Measurements from ENCODE around the gene C9orf78. TPM values are rescaled to one million over a fixed set of nuclear protein-coding genes. Genes with fewer than 3 reads are reported as not detected.

Gene C9orf78
- total and polyA plus RNA-seq, 7 donors = 37.1 to 157 (median 53.2) TPM

DNA sequence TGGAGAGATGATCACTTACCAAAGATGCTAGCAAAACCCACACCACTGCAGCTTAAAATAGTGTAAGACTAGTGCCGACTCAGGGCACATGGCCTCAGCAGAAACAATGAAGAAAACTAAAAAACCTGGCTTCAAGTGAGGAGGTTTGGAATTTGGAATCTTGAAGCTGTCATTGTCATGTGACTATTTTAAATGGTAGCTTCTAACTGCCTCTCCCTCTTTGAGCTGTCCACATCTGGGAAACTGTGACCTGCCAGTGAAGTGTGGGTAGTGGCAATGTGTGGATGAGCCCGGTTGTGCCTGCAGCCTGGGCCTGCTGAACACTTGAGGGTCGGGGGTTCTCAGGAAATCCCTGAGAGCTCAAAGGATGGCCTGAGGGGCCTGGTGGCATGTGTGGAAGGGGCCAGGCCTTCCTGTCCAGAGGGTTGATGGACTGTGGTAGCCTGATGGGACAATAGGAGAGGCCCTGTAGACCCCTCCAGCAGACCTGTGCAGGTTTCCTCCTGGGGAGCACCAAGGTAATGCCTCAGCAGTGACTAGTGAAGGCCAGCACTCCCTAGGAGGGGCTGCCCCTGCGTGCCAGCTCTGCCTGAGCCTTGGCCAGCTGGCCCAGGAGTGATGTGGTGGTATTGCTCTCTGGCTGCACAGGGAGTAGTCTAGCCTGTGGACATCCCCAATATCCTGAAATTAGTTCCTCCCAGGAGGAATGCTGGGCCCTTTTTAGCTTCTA lies 13.8 kb upstream of the C9orf78 start:
- Histone ChIP-seq H3K36me3 (ENCODE audit: insufficient read depth in 1 of 2, low read depth in 1 of 2) (peaks cover 0 to 46% of the 10 kb centered on the region in 2 donors), H3K9me3 (no peaks in the 10 kb centered on the region), H3K4me3 (no peak overlapping the region), H3K27me3 (ENCODE audit: insufficient read depth in 3 of 3, low read length in 2 of 3) (no peaks in the 10 kb centered on the region), H3K4me1 (no peaks in the 10 kb centered on the region), H3K27ac (no peak overlapping the region)
- TF ChIP-seq, protein P1, sequence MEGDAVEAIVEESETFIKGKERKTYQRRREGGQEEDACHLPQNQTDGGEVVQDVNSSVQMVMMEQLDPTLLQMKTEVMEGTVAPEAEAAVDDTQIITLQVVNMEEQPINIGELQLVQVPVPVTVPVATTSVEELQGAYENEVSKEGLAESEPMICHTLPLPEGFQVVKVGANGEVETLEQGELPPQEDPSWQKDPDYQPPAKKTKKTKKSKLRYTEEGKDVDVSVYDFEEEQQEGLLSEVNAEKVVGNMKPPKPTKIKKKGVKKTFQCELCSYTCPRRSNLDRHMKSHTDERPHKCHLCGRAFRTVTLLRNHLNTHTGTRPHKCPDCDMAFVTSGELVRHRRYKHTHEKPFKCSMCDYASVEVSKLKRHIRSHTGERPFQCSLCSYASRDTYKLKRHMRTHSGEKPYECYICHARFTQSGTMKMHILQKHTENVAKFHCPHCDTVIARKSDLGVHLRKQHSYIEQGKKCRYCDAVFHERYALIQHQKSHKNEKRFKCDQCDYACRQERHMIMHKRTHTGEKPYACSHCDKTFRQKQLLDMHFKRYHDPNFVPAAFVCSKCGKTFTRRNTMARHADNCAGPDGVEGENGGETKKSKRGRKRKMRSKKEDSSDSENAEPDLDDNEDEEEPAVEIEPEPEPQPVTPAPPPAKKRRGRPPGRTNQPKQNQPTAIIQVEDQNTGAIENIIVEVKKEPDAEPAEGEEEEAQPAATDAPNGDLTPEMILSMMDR (IDR thresholded peaks at IDR 0.05) = no peak
- ATAC-seq (no peak), DNase-seq (no peak)
- intact Hi-C loops (cut with DNase I) = no loop called here
- 59 to 68% (median 68%) methylated on average over 4 of the region's 4 CpGs for WGBS, 3 donors

DNA sequence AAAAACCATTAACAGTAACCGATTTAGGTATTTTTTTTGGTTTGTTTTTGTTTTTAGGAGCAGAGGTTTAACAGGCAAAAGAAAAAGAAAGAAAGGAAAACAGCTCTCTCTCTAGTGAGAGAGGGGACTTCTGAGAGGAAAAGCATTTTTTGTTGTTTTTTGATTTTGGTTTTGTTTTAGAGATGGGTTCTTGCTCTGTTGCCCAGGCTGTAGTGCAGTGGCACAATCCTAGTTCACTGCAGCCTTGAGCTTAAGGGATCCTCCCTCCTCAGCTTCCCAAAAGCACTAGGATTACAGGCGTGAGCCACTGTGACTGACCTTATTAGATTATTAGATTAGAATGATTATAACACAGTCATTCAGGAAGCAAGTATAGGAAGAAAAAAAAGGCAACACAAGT lies 10.3 kb upstream of the C9orf78 start:
- Histone ChIP-seq H3K9me3 (no peaks in the 10 kb centered on the region), H3K36me3 (ENCODE audit: insufficient read depth in 1 of 2, low read depth in 1 of 2) (peaks cover 0 to 18% of the 10 kb centered on the region in 2 donors), H3K27me3 (ENCODE audit: insufficient read depth in 3 of 3, low read length in 2 of 3) (no peaks in the 10 kb centered on the region), H3K4me3 (no peak overlapping the region), H3K27ac (no peak overlapping the region), H3K4me1 (no peaks in the 10 kb centered on the region)
- TF ChIP-seq, protein P1 (IDR thresholded peaks at IDR 0.05) = no peak
- intact Hi-C loops (cut with DNase I) = no loop called here
- DNase-seq = no peak
- WGBS, 3 donors = 55 to 74% (median 68%) methylated on average over 2 of the region's 2 CpGs
- ATAC-seq = no peak

DNA sequence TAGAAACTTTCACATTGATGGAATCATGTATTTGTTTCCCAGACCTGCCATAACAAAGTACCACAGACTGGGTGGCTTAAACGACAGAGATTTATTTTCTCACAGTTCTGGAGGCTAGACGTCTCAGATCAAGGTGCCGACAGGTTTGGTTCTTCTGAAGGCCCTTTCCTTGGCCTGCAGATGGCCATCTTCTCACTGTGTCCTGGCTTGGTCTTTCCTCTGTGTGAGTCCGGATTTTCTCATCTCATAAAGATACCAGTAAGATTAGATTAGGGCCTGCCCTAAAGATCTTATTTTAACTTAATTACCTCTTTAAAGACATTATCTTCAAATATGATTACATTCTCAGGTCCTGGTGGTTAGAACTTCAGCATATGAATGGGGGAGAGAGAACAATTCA lies 6.0 kb upstream of the C9orf78 start:
- Histone ChIP-seq H3K4me1 (peaks cover 10% of the 10 kb centered on the region), H3K36me3 (ENCODE audit: insufficient read depth in 1 of 2, low read depth in 1 of 2) (peaks cover 0 to 19% of the 10 kb centered on the region in 2 donors), H3K27me3 (ENCODE audit: insufficient read depth in 3 of 3, low read length in 2 of 3) (no peaks in the 10 kb centered on the region), H3K4me3 (no peak overlapping the region), H3K9me3 (no peaks in the 10 kb centered on the region), H3K27ac (no peak overlapping the region)
- WGBS, 3 donors = 74 to 84% (median 77%) methylated on average over 4 of the region's 4 CpGs
- TF ChIP-seq, protein P1 (IDR thresholded peaks at IDR 0.05) = no peak
- intact Hi-C loops (cut with DNase I) = no loop called here
- ATAC-seq (no peak), DNase-seq (no peak)

DNA sequence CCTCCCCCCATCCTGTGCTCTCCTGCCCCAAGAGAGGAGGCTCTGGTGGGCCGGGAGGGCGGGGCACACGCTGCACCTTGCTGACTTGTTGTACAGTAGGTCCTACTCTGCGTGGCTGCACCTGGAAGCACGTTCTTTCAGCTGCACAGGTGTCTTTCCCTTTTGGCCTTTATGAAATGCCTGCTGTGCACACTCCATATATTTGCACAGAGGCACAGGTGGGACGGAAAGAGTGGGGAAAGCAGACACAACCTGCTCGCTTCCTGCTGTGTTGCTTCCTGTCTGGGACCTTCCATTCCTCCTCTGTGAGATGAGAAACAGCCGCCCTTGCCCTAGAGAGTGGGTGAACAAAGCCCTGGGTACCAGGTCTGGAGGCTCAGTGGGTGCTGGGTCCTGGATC lies 5.0 kb upstream of the C9orf78 start:
- intact Hi-C loops (cut with DNase I) = no loop called here
- no peak for ATAC-seq
- WGBS, 3 donors = 88 to 90% (median 88%) methylated on average over 8 of the region's 8 CpGs
- Histone ChIP-seq H3K4me3 (no peak overlapping the region), H3K9me3 (no peaks in the 10 kb centered on the region), H3K27ac (no peak overlapping the region), H3K36me3 (ENCODE audit: insufficient read depth in 1 of 2, low read depth in 1 of 2) (peaks cover 0 to 19% of the 10 kb centered on the region in 2 donors), H3K4me1 (peaks cover 12% of the 10 kb centered on the region), H3K27me3 (ENCODE audit: insufficient read depth in 3 of 3, low read length in 2 of 3) (no peaks in the 10 kb centered on the region)
- TF ChIP-seq, protein P1 (IDR thresholded peaks at IDR 0.05) = no peak
- DNase-seq = no peak
